ENCODE results near the gene SMPX. TPM values are rescaled to one million over a fixed set of nuclear protein-coding genes. Genes with fewer than 3 reads are reported as not detected.
A peak's percentile ranks its signal among the peaks of the same experiment; 100 is the strongest.

Gene SMPX
- polyA plus RNA-seq, 3 donors: not detected

- intact Hi-C loops (cut with micrococcal nuclease): loop anchor here in 1 of 2 donors (10.0 kb wide), 1 partner anchor 1219 kb away; no protein-coding TSS in a partner anchor
- H2AFZ ChIP-seq (ENCODE audit: insufficient read depth, low read depth, low read length, poor library complexity, severe bottlenecking): no peak overlapping the region
- H3K27me3 Mint-ChIP-seq (ENCODE audit: low read depth in 3 of 3): peaks cover 6 to 9% (median 7%) of the 10 kb centered on the region in 3 donors
- no peak overlapping the region for H3K4me3 ChIP-seq (replicated peaks in 1 of 3; ENCODE audit: low read depth in 2 of 3, low read length in 3 of 3)
- TF ChIP-seq, protein P1, sequence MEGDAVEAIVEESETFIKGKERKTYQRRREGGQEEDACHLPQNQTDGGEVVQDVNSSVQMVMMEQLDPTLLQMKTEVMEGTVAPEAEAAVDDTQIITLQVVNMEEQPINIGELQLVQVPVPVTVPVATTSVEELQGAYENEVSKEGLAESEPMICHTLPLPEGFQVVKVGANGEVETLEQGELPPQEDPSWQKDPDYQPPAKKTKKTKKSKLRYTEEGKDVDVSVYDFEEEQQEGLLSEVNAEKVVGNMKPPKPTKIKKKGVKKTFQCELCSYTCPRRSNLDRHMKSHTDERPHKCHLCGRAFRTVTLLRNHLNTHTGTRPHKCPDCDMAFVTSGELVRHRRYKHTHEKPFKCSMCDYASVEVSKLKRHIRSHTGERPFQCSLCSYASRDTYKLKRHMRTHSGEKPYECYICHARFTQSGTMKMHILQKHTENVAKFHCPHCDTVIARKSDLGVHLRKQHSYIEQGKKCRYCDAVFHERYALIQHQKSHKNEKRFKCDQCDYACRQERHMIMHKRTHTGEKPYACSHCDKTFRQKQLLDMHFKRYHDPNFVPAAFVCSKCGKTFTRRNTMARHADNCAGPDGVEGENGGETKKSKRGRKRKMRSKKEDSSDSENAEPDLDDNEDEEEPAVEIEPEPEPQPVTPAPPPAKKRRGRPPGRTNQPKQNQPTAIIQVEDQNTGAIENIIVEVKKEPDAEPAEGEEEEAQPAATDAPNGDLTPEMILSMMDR (IDR thresholded peaks at IDR 0.05): no peak
- no peaks in the 10 kb centered on the region for H3K36me3 Mint-ChIP-seq
- no peak overlapping the region for H3K27ac Mint-ChIP-seq
- H3K4me3 Mint-ChIP-seq: no peak overlapping the region
- no CpG with 5 or more reads among the region's 3 CpGs for WGBS (ENCODE audit: insufficient coverage)
- no peaks in the 10 kb centered on the region for H3K9me3 ChIP-seq (replicated peaks in 1 of 2; ENCODE audit: control insufficient read depth in 1 of 2, insufficient read depth in 1 of 2, low read length in 2 of 2)
- no peaks in the 10 kb centered on the region for H3K4me1 ChIP-seq (ENCODE audit: control insufficient read depth in 1 of 2, insufficient read depth in 2 of 2, low read length in 2 of 2)
- H4K20me1 ChIP-seq (ENCODE audit: insufficient read depth, low read length): no peaks in the 10 kb centered on the region
- no peaks in the 10 kb centered on the region for H3K9me3 Mint-ChIP-seq
- no peak for DNase-seq
- peaks cover 11 to 15% of the 10 kb centered on the region in 2 donors for H3K27me3 ChIP-seq (ENCODE audit: control insufficient read depth in 2 of 2, insufficient read depth in 2 of 2, low read length in 2 of 2)
- H3K36me3 ChIP-seq (replicated peaks in 1 of 2; ENCODE audit: control insufficient read depth in 1 of 2, insufficient read depth in 2 of 2, low read length in 2 of 2): no peaks in the 10 kb centered on the region
- no peaks in the 10 kb centered on the region for H3K4me1 Mint-ChIP-seq
- H3K9ac ChIP-seq (ENCODE audit: insufficient read depth, low read length, poor library complexity, severe bottlenecking): no peak overlapping the region
- no peak overlapping the region for H3K27ac ChIP-seq (ENCODE audit: low read depth in 1 of 2, low read length in 2 of 2)
- H3K4me2 ChIP-seq (replicated peaks; ENCODE audit: extremely low read depth, low read length, poor library complexity, severe bottlenecking): no peak overlapping the region
- H3K79me2 ChIP-seq (ENCODE audit: insufficient read depth, low read length): no peaks in the 10 kb centered on the region
Measured at GRCh38 chrX:21744060-21744459, 13.9 kb downstream of the SMPX start.

DNA sequence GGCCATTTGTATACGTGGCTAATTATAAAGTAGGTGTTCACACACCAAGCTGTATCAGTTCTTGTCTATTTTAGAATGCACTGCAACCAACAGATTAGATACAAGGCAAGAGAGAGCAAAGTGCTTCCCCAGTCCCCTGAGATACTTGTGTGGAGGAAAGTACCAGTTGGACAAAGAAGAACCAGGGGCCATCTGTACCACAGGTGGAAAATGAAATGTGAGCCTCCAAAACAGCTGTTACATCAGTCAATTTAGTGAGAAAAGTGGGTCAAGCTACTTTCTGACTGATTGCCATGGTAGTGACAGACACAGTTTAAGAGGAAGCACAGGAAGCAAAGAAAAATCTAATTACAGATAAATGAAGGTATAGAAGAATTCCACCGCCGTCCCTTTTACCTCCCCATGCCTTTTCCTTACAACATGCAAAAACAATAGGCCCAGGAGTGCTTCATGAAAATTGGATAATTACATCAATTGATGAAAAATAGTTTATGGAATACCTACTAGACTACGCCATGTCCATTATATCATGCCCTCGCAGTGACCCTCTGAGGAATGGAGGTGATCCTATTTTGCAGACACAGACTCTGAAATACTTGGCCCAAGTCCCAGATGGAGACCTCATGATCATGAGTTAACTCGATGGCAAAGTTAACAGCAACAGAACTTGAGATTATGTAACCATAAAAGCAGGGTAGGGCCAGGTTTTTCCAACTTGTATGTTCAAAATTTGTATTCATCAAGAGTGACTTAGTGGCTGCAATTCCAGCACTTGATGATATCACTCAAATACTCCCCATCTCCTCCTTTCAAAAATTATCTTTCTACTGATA lies 15.8 kb downstream of the SMPX start:
- no peak overlapping the region for H3K4me2 ChIP-seq (replicated peaks; ENCODE audit: extremely low read depth, low read length, poor library complexity, severe bottlenecking)
- H3K36me3 ChIP-seq (replicated peaks in 1 of 2; ENCODE audit: control insufficient read depth in 1 of 2, insufficient read depth in 2 of 2, low read length in 2 of 2): no peaks in the 10 kb centered on the region
- H3K4me1 ChIP-seq (ENCODE audit: control insufficient read depth in 1 of 2, insufficient read depth in 2 of 2, low read length in 2 of 2): no peaks in the 10 kb centered on the region
- H3K27ac ChIP-seq (ENCODE audit: low read depth in 1 of 2, low read length in 2 of 2): no peak overlapping the region
- no peak for DNase-seq
- no CpG with 5 or more reads among the region's 6 CpGs for WGBS (ENCODE audit: insufficient coverage)
- peaks cover 4 to 9% of the 10 kb centered on the region in 2 donors for H3K27me3 ChIP-seq (ENCODE audit: control insufficient read depth in 2 of 2, insufficient read depth in 2 of 2, low read length in 2 of 2)
- intact Hi-C loops (cut with micrococcal nuclease): loop anchor here in 1 of 2 donors (10.0 kb wide), 1 partner anchor 1217 kb away; no protein-coding TSS in a partner anchor
- no peak overlapping the region for H2AFZ ChIP-seq (ENCODE audit: insufficient read depth, low read depth, low read length, poor library complexity, severe bottlenecking)
- no peaks in the 10 kb centered on the region for H3K9me3 ChIP-seq (replicated peaks in 1 of 2; ENCODE audit: control insufficient read depth in 1 of 2, insufficient read depth in 1 of 2, low read length in 2 of 2)
- no peak overlapping the region for H3K9ac ChIP-seq (ENCODE audit: insufficient read depth, low read length, poor library complexity, severe bottlenecking)
- no peaks in the 10 kb centered on the region for H3K79me2 ChIP-seq (ENCODE audit: insufficient read depth, low read length)
- H3K4me3 ChIP-seq (replicated peaks in 1 of 3; ENCODE audit: low read depth in 2 of 3, low read length in 3 of 3): no peak overlapping the region
- Mint-ChIP-seq H3K36me3 (no peaks in the 10 kb centered on the region), H3K4me1 (no peaks in the 10 kb centered on the region), H3K9me3 (peaks cover 0 to 2% (median 0%) of the 10 kb centered on the region in 7 donors), H3K4me3 (no peak overlapping the region), H3K27ac (peak overlapping the region in 1 of 7 donors; percentile 5), H3K27me3 (ENCODE audit: low read depth in 3 of 3) (peaks cover 0 to 8% (median 4%) of the 10 kb centered on the region in 3 donors)
- H4K20me1 ChIP-seq (ENCODE audit: insufficient read depth, low read length): no peaks in the 10 kb centered on the region
- TF ChIP-seq, protein P1 (IDR thresholded peaks at IDR 0.05): no peak
